Activated CD8-positive, alpha-beta T cell treated with anti-CD3 and anti-CD28 coated beads for 36 hours (primary cell): ENCODE results near the gene CDC14B. TPM values are rescaled to one million over a fixed set of nuclear protein-coding genes. Genes with fewer than 3 reads are reported as not detected.
A peak's percentile ranks its signal among the peaks of the same experiment; 100 is the strongest.

Experiments used
- ATAC-seq: fragments of 200-7000 bp; cut with Tn5 transposase; one replicate; pipeline ENCODE4 v1.10.0; 2021; ENCODE audit warnings: mild to moderate bottlenecking, moderate library complexity
- CTCF ChIA-PET: fragments of 350-600 bp; sonication (Branson Sonifier 250); formaldehyde crosslinking; loops from one replicate; lab custom pipeline; 2021; ENCODE audit warnings: antibody characterized with exemption; lab: Charles Lee
- POLR2A ChIA-PET: fragments of 350-600 bp; sonication (Branson Sonifier 250); formaldehyde crosslinking; loops from one replicate; lab custom pipeline; 2021; ENCODE audit warnings: antibody characterized with exemption; lab: Charles Lee
- DNase-seq: peaks from one replicate; pipeline ENCODE4 v3.0.0-alpha.2; 2020
- H3K27ac Mint-ChIP-seq: one replicate; pipeline ENCODE4 v1.8.0; 2021; ENCODE audit warnings: mild to moderate bottlenecking, mixed read lengths
- H3K27me3 Mint-ChIP-seq: one replicate; pipeline ENCODE4 v1.8.0; 2021; ENCODE audit warnings: mixed read lengths
- H3K36me3 Mint-ChIP-seq: one replicate; pipeline ENCODE4 v1.8.0; 2021; ENCODE audit warnings: low read depth, mixed read lengths
- H3K4me1 Mint-ChIP-seq: one replicate; pipeline ENCODE4 v1.8.0; 2021; ENCODE audit warnings: low read depth, mixed read lengths
- H3K4me3 Mint-ChIP-seq: one replicate; pipeline ENCODE4 v1.8.0; 2021; ENCODE audit warnings: mild to moderate bottlenecking, moderate library complexity, mixed read lengths
- H3K9me3 Mint-ChIP-seq: one replicate; pipeline ENCODE4 v1.8.0; 2021; ENCODE audit warnings: mixed read lengths
- CTCF ChIP-seq: fragments of 200-600 bp; IDR thresholded peaks from one replicate; pipeline ENCODE4 v1.8.0; 2022; ENCODE audit warnings: antibody characterized with exemption, mild to moderate bottlenecking
- intact Hi-C: fragments of 100-400 bp; cut with micrococcal nuclease; formaldehyde crosslinking; loops from one replicate; pipeline ENCODE4 v1.10.0; 2022
- total RNA-seq, 2 experiments: library from RNA; stranded (reverse); gene quantifications; one replicate each; pipeline ENCODE4 v1.2.3, GENCODE V29; 2021

CDC14B gene
- total RNA-seq, 2 experiments from 2014 or later, result 0.27 to 0.54 TPM

- H3K27me3 Mint-ChIP-seq, result peaks cover 4% of the 10 kb centered on the region
- DNase-seq, result no peak
Measured at GRCh38 chr9:96565671-96566497, 53.8 kb downstream of the CDC14B start.

DNA sequence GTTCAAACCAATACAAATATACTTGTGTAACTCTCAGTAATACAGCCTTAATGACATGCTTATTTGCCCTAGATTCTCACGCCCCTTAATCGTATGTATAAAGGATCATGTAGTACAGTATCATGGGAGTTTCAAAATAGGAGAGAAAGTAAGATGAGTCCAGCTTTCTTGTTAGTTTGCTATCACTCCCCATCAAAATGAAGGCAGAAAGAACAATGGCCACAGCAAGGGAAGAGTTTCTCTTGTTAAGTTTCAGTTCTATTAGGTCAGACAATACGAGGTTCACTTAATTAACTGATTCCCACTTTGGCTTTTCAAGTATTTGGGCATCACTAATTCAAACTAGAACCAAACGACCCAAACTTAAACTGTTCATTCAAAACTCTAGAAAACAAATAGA is 55.4 kb downstream of the CDC14B start:
- DNase-seq, result no peak
- no peak for ATAC-seq
- no peaks in the 10 kb centered on the region for H3K9me3 Mint-ChIP-seq
- H3K27me3 Mint-ChIP-seq, result peaks cover 4% of the 10 kb centered on the region
- POLR2A ChIA-PET, result interaction anchor here (0.5 to 0.6 kb wide), 2 partner anchors 103 to 158 kb away, joined by 3 to 4 read pairs; no protein-coding TSS in a partner anchor
- H3K36me3 Mint-ChIP-seq, result peaks cover 3% of the 10 kb centered on the region
- H3K4me3 Mint-ChIP-seq, result no peak overlapping the region
- H3K27ac Mint-ChIP-seq, result no peak overlapping the region
- intact Hi-C loops, result loop anchor here (10.0 kb wide), 1 partner anchor 119 kb away; no protein-coding TSS in a partner anchor
- no peak for TF ChIP-seq CTCF
- peaks cover 28% of the 10 kb centered on the region for H3K4me1 Mint-ChIP-seq
- CTCF ChIA-PET, result interaction anchor here (0.6 kb wide), 1 partner anchor 143 kb away, joined by 3 read pairs; no protein-coding TSS in a partner anchor

More at GRCh38 chr9:96565671-96566497, 53.8 kb downstream of the CDC14B start:
- CTCF ChIA-PET, result interaction anchor here (0.8 to 2.8 kb wide), 7 partner anchors 10 to 238 kb away, joined by 3 to 13 read pairs (median 6); no protein-coding TSS in a partner anchor
- peaks cover 28% of the 10 kb centered on the region for H3K4me1 Mint-ChIP-seq
- TF ChIP-seq CTCF, result no peak
- peak overlapping the region; percentile 59 for H3K27ac Mint-ChIP-seq
- H3K9me3 Mint-ChIP-seq, result no peaks in the 10 kb centered on the region
- peak; percentile 2 for ATAC-seq
- H3K36me3 Mint-ChIP-seq, result peaks cover 1% of the 10 kb centered on the region
- H3K4me3 Mint-ChIP-seq, result peak overlapping the region; percentile 69
- intact Hi-C loops, result loop anchor here (10.0 kb wide), 1 partner anchor 121 kb away; no protein-coding TSS in a partner anchor
- POLR2A ChIA-PET, result interaction anchor here (0.6 kb wide), 2 partner anchors 86 to 91 kb away, joined by 3 read pairs; no protein-coding TSS in a partner anchor

GRCh38 chr9:96559339-96559943 is 60.2 kb downstream of the CDC14B start:
- Mint-ChIP-seq H3K4me1 (peaks cover 20% of the 10 kb centered on the region), H3K9me3 (no peaks in the 10 kb centered on the region), H3K27me3 (no peaks in the 10 kb centered on the region), H3K4me3 (no peak overlapping the region), H3K36me3 (peaks cover 3% of the 10 kb centered on the region), H3K27ac (no peak overlapping the region)
- intact Hi-C loops, result no loop called here
- no peak for ATAC-seq
- no peak for TF ChIP-seq CTCF
- no peak for DNase-seq
- POLR2A ChIA-PET, result no interaction called here
- CTCF ChIA-PET, result interaction anchor here (1.5 kb wide), 1 partner anchor 118 kb away, joined by 5 read pairs; no protein-coding TSS in a partner anchor

DNA sequence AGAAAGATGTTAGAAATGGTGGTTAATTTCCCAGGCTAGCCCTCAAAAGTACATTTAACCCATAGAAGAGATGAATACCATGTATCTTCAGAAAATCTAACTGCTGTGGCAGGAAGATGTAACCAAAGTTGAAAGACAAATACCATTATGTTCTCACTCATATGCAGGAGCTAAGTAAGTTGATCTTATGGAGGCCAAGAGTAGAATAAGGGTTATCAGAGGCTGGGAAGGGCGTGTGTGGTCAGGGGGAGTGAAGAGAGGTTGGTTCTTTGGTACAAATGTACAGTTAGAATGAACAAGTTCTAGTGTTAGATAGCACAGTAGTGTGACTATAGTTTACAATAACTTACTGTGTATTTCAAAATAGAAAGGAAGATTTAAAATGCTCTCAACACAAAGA is 61.7 kb downstream of the CDC14B start:
- H3K4me1 Mint-ChIP-seq, result peaks cover 27% of the 10 kb centered on the region
- intact Hi-C loops, result no loop called here
- TF ChIP-seq CTCF, result no peak
- no peak for ATAC-seq
- no peak for DNase-seq
- peaks cover 3% of the 10 kb centered on the region for H3K36me3 Mint-ChIP-seq
- ChIA-PET POLR2A (no interaction called here), CTCF (no interaction called here)
- H3K27ac Mint-ChIP-seq, result no peak overlapping the region
- no peaks in the 10 kb centered on the region for H3K9me3 Mint-ChIP-seq
- H3K27me3 Mint-ChIP-seq, result no peaks in the 10 kb centered on the region
- no peak overlapping the region for H3K4me3 Mint-ChIP-seq
